ENCODE data around the gene UMOD.

The UMOD gene

GRCh38 chr16:20302389-20302788 is 50.1 kb downstream of the UMOD start:
- no peak for DNase-seq (ENCODE audit: low read depth in 2 of 2)

GRCh38 chr16:20301840-20302239 is 50.7 kb downstream of the UMOD start:
- no peak for DNase-seq (ENCODE audit: low read depth in 2 of 2)

GRCh38 chr16:20300312-20301097 is 52.0 kb downstream of the UMOD start:
- peak; percentile 2 to 5 for DNase-seq (ENCODE audit: low read depth in 2 of 2)

- no peak for DNase-seq (ENCODE audit: low read depth in 2 of 2)
These were observed 54.1 kb downstream of the UMOD start for GRCh38 chr16:20298452-20298851.

- DNase-seq (ENCODE audit: low read depth in 2 of 2), result no peak
These were observed 61.0 kb downstream of the UMOD start for GRCh38 chr16:20291208-20292206.

GRCh38 chr16:20289571-20289970 is 62.9 kb downstream of the UMOD start:
- no peak for DNase-seq (ENCODE audit: low read depth in 2 of 2)

GRCh38 chr16:20285993-20286499 is 66.5 kb downstream of the UMOD start:
- DNase-seq (ENCODE audit: low read depth in 2 of 2), result no peak

All from stimulated activated CD8-positive, alpha-beta memory T cell treated with anti-CD3 and anti-CD28 coated beads, Interleukin-2, amount 100 ng/mL, for 48 hours (primary cell).